Myocyte (in vitro differentiated cells): ENCODE data around the gene INPP5J. TPM values are rescaled to one million over a fixed set of nuclear protein-coding genes. Genes with fewer than 3 reads are reported as not detected.
"Not testable (repeated sequence)": the region's sequence is repeated elsewhere in the genome, so short reads cannot be mapped to it uniquely, and the experiment has no call there.

Experiments
- DNase-seq: peaks from one replicate; pipeline ENCODE4 v3.0.0-alpha.2; 2012; ENCODE audit warnings: low read depth
- polyA plus RNA-seq: library from polyadenylated mRNA; unstranded; fragments of >200 nt; gene quantifications from one replicate; pipeline ENCODE4 v1.2.1, GENCODE V29; 2012; ENCODE audit warnings: missing spikeins
- total RNA-seq: library from RNA; depleted of rRNA; stranded (reverse); fragments of >200 nt; gene quantifications from 2 replicates; pipeline ENCODE4 v1.2.3, GENCODE V29; 2014

Gene INPP5J, protein sequence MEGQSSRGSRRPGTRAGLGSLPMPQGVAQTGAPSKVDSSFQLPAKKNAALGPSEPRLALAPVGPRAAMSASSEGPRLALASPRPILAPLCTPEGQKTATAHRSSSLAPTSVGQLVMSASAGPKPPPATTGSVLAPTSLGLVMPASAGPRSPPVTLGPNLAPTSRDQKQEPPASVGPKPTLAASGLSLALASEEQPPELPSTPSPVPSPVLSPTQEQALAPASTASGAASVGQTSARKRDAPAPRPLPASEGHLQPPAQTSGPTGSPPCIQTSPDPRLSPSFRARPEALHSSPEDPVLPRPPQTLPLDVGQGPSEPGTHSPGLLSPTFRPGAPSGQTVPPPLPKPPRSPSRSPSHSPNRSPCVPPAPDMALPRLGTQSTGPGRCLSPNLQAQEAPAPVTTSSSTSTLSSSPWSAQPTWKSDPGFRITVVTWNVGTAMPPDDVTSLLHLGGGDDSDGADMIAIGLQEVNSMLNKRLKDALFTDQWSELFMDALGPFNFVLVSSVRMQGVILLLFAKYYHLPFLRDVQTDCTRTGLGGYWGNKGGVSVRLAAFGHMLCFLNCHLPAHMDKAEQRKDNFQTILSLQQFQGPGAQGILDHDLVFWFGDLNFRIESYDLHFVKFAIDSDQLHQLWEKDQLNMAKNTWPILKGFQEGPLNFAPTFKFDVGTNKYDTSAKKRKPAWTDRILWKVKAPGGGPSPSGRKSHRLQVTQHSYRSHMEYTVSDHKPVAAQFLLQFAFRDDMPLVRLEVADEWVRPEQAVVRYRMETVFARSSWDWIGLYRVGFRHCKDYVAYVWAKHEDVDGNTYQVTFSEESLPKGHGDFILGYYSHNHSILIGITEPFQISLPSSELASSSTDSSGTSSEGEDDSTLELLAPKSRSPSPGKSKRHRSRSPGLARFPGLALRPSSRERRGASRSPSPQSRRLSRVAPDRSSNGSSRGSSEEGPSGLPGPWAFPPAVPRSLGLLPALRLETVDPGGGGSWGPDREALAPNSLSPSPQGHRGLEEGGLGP
- total RNA-seq: 0.40 and 0.57 TPM in 2 replicates
- 0.61 TPM for polyA plus RNA-seq

DNA sequence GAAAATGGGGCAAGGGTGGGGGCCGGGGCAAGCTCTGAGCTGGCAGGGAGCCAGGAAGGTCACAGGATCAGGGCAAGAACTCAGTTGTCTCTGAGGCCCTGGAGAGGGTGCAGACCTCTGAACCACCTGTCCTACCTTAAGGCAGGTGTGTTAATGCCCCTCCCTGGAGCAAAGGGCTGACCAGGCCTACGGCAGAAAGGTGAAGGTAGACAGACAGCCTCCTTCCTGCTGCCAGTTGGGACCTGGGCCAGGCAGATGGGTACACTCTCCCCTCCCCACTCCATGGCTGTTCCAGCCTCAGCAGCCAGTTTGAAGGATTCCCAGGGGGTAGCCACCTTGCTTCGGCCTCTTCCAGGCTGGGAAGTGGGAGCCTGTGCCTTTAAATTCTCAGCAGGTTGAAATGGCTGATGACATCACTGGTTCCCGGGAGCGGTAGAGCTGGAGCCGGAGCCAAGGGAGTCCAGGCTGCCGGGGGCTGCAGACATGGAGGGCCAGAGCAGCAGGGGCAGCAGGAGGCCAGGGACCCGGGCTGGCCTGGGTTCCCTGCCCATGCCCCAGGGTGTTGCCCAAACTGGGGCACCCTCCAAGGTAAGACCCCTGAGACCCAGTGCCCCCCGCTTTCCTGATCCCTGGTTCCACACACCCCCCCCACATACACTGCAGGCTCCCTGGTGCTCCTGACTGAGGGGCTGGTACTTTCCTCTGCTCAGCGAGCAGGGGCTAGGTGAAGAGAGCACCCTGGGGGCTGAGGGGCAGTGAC is at the start of gene INPP5J:
Gene INPP5J (plus strand): TSS at position 435 of the 760 bp plus-strand sequence. CDS start 49 bp downstream, at position 484.
- peak; percentile 39 for DNase-seq

- DNase-seq: not testable (repeated sequence)
Measured at GRCh38 chr22:31073125-31073524, 49.6 kb upstream of the INPP5J start.

- DNase-seq: peak; percentile 46
Measured at GRCh38 chr22:31073545-31074145, 49.1 kb upstream of the INPP5J start.

DNA sequence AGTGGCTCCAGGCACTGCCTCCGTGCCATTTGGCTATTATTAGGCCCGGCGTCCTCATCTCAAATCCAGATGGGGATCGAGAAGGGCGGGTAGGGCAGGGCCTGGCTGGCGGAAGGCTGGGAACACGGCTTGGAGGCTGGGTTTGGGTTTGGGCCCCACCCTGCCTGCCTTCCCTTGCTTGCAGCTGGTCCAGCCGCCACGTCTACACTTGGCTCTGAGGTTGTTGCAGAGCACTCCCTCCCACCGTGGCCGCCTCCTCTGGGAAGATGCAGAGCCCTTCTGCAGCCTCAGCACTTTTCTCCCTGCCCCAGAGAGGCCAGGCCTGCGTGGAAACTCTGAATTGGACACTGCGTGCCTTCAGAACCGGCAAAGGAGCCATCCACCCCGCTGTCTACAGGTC is 46.8 kb upstream of the INPP5J start:
- peak; percentile 68 for DNase-seq

DNA sequence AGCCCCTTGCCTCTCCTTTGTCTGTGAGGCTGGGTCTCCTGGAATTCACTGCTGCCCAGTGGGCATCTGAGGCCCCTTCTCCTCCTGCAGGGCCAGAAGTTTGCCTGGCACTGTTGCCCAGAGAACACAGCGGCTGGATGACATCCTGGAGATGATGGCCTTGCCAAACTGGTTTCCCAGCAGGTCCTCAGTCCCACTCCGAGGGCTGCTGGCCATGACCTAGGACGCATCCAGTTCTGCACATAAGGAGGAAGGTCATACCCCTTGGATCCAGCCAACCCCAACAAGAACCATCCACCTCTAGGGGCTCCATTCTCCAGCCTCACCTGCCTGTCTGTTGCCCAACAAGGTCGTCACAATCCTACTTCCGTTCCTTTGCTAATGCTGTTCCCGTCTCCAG is 45.1 kb upstream of the INPP5J start:
- no peak for DNase-seq

DNA sequence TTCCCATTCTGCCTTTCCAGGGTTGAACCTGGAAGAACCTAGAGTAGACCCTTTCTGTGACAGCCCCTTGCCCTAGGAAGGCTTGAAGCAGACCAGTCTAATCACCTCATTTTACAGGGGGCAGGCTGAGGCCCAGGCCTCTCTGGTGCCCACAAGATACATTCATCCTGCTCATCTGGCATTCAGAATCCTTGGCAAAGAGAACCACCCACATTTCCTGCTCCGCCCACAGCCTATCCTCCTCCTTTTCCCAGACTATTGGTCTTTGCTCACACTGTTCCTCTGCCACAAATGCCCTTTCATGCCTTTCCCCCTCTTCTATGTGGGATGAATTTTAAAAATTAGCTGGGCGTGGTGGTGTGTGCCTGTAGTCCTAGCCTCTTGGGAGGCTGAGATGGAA is 44.4 kb upstream of the INPP5J start:
- not testable (repeated sequence) for DNase-seq

GRCh38 chr22:31079095-31079642 is 43.6 kb upstream of the INPP5J start:
- DNase-seq: no peak

DNA sequence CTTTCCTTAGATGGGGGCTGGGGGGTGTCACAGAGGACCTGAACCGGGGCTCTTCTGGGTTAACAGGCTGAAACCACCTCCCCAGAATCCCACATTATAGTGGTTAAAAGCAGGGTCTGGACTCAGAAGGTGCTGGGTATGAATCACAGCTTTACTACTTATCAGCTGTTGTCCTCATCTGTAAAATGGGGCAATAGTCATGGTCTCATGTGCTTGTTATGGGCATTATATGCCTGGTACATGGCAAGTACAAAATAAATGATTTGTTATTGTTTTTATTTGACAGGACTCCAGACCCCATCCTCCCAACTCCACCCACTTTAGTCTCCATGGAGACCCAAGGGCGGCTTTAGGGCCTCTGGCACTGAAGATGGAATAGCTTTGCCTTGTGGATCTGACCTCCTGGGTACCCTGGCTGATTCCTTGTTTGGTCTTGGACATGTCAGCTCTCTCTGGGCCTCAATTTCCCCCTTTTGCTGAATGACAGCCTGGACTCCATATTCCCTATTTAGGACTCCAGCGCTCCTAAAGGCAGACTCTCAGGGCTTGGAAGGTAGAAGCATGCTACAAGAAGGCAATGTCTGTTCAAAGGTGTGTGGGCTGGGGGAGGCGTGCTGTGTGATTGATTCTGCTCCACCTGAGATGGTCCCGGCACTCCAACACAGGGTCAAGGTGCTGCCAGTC is 42.5 kb upstream of the INPP5J start:
- DNase-seq: no peak

- DNase-seq: peak; percentile 94
Measured at GRCh38 chr22:31080848-31081649, 41.7 kb upstream of the INPP5J start, which contains the start of gene SMTN. Gene SMTN (plus strand): TSS chr22:31081318. CDS start chr22:31083259, 1,941 bp downstream.

GRCh38 chr22:31081963-31082605 is 40.7 kb upstream of the INPP5J start:
- peak; percentile 29 for DNase-seq

DNA sequence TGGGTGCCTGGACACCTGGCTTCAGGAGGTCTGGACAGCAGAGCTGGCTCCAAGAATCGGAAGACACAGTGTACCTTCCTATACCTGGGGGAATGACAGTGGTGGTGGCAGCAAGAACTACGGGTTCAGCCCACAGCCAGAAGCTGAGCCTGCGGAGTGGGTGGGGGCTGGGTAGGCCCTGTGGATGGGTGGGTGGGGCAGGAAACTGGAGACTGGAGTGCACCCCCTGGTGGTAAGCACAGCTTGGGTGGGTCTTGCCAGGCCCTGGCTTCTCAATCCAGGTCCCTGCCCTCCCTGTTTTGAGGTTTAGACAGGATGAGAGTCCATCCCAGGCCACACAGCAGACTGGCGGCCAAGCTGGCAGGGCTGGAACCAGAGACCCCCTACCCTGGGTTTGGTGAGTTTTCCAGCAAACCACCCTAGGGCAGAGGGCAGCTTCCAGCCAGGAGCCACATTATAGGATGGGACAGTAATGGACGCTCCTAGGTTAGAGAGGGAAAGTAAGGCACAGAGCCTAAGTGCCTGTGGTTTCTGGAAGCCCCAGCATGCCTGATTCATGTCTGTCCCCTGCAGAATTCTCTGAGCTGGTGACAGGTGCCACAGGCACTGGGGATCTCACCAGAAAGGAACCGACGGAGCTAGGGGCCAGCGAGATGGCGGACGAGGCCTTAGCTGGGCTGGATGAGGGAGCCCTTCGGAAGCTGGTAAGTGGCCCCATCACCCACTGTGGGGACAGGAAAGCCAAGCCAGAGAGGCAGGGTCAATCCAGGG is 40.0 kb upstream of the INPP5J start:
- DNase-seq: peak; percentile 92

DNA sequence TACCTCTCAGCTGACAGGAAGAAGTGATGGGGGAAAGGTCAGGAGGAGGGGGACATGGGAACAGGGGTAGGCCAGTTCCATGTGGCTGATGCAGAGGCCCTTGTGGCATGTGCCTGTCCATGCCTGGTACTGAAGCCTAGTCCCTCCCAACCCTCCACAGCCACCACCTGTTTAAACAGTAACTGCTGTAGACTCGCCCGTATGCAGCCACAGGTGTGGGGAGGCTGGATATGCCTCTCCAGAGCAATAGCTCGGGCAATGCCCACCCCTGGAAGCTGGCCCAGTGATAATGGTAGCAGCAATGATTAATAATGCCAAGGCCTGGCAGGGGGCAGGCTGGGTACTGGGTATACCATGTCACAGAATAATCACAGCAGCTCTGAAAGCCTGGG is 39.4 kb upstream of the INPP5J start:
- DNase-seq: peak; percentile 78

GRCh38 chr22:31083923-31084810 is 38.6 kb upstream of the INPP5J start:
- peak; percentile 55 for DNase-seq

DNA sequence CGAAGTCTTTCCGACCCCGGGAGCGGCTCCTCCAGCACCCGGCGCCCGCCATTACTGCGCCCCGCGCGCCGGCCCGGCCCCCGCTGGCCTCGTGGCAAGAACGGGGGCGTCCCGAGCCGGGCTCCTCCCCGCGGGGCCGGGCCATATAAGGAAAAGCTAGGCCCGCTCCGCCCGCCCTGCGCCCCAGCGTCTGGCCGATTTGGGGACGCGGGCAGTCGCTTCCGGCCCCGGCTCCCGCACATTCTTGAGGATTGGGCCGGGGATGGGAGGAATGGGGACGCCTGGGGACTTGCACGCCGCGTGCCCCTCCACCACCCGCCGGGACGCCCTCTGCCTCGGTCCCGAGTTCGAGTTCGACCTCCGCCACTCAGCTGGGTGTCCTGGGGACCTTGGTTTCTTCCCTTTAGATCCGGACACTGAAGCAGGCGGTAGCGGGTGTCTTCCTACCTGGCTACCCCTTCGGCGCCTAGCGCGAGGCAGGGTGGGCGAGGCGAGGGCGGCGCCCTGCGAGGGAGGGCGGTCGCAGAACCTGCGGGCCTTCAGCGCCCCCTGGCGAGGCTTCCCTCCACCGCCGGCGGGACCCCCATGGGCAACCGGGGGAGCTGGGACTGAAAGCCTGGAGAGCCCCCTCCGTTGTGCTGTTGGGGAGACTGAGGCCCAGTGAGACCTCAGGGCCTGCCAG is 37.8 kb upstream of the INPP5J start:
- DNase-seq: peak; percentile 95

DNA sequence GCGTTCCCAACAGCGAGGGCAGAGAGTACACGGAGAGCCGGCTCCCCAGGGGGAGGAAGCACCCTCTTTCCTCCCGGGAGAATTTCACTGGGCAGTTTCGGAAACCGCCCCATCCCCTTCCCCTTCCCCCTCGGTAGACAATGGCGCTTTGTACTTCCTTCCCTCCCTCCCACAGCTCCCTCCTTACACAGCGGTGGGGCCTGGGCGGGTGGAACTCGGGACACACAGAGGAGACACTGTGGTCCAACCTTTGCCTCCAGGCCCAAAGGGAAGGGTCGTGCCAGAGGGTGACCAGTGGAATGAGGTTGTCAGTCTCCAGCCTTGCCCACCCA is 37.3 kb upstream of the INPP5J start:
- DNase-seq: no peak

DNA sequence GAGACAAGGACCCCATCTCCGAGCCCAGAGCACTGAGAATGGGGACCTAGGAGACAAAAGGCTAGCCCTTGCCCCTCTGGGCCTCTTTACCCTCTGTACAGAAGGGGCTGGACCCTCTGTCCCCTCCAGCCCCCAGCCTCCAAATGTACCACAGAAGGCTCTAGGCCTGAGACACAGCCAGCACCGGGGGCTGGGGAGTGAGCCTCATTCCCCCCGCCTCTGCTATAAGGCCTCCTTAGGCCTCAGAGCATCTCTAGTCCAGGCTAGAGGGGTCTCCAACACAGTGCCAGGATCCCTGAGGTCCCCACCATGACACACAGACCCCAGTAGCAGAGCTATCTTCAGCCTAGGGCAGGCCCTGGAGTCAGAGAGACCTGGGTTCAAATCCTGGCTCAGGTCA is 36.8 kb upstream of the INPP5J start:
- DNase-seq: no peak
